RWPE1 (cell line): ENCODE results near the gene IGFL3.
A peak's percentile ranks its signal among the peaks of the same experiment; 100 is the strongest.

Source experiments
- CTCF ChIA-PET: fragments of 350-600 bp; sonication (Branson Sonifier 250); formaldehyde crosslinking; extraction: SDS; loops from one replicate; lab custom pipeline; 2021; lab: Yijun Ruan, JAX
- POLR2A ChIA-PET: fragments of 400-600 bp; formaldehyde crosslinking; extraction: SDS; loops from one replicate; lab custom pipeline; 2020; ENCODE audit warnings: antibody characterized with exemption; ENCODE audit not compliant: low non-redundant PET; lab: Yijun Ruan, JAX
- DNase-seq: peaks from one replicate; pipeline ENCODE4 v3.0.0; 2012; ENCODE audit warnings: low spot score
- H3K27ac ChIP-seq: fragments of 450-650 bp; 2 replicates; pipeline ENCODE4 v1.5.1; 2017
- CTCF ChIP-seq: fragments of 450-650 bp; conservative IDR thresholded peaks from 2 replicates; pipeline ENCODE4 v1.5.1; 2017; ENCODE audit warnings: low read depth, mild to moderate bottlenecking

The IGFL3 gene

GRCh38 chr19:46076951-46077814, 47.3 kb downstream of the IGFL3 start:
- CTCF ChIA-PET: interaction anchor here (0.5 to 4.7 kb wide), 35 partner anchors 11 to 504 kb away, joined by 3 to 69 read pairs (median 4); partner anchors contain the start of genes IGFL4 and PGLYRP1
- TF ChIP-seq CTCF: peak; percentile 97
- POLR2A ChIA-PET: no interaction called here
- peak overlapping the region; percentile 50 for H3K27ac ChIP-seq
- DNase-seq: peak; percentile 92

GRCh38 chr19:46076031-46076880, 48.2 kb downstream of the IGFL3 start:
- ChIA-PET POLR2A (no interaction called here), CTCF (interaction anchor here (0.5 to 4.7 kb wide), 13 partner anchors 10 to 196 kb away, joined by 3 to 69 read pairs (median 4); partner anchors contain the start of gene PGLYRP1)
- DNase-seq: no peak
- no peak for TF ChIP-seq CTCF
- H3K27ac ChIP-seq: no peak overlapping the region

DNA sequence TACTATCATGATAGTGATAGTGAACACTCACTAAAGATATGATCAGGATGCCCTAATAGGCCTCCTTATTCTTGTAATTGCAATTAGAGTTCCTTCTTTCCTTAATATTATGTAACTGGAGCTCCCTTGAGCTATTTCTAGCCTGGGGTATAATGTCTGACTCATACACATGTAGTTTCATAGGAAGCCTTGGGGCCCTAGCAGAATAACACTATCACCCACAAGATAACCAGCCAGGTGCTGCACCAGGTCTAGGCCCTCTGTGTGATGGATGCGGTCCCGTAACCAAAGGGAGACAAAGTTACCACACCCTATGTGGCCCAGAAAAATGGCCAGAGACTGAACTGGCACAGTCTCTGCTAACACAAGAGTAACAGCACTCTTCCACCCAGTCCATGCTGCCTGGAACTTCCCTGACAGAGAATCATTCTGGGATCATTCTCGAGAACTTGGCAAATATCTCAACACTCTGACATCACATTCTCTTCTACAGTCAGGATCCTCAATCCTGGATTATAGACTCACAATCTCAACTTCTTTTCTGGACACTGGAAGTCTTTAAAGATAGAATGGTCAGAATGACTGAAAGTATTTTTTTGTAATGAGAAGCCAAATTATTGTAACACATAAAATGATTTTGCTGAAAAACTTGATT, 51.1 kb downstream of the IGFL3 start:
- TF ChIP-seq CTCF: no peak
- DNase-seq: no peak
- CTCF ChIA-PET: interaction anchor here (1.2 to 2.1 kb wide), 2 partner anchors 44 to 64 kb away, joined by 3 to 7 read pairs; no protein-coding TSS in a partner anchor

More for the DNA sequence above, 51.1 kb downstream of the IGFL3 start:
- no peak overlapping the region; the same call in 1 of the 2 replicates for H3K27ac ChIP-seq
- POLR2A ChIA-PET: no interaction called here
